Prostate gland (tissue), 2 donors: ENCODE results near the gene ZNF718. TPM values are rescaled to one million over a fixed set of nuclear protein-coding genes. Genes with fewer than 3 reads are reported as not detected.
"Not testable (repeated sequence)": the region's sequence is repeated elsewhere in the genome, so short reads cannot be mapped to it uniquely, and the experiment has no call there.

Source experiments
- DNase-seq: peaks from one replicate; pipeline ENCODE4 v3.0.0-alpha.2; 2019; ENCODE audit warnings: low spot score
- H3K27ac ChIP-seq, 2 donors: fragments of 200-600 bp; sonication (generic); 2 replicates each; pipeline ENCODE4 v1.5.1; 2017 to 2019
- H3K27me3 ChIP-seq: fragments of 200-600 bp; sonication (generic); replicated peaks from 2 replicates; pipeline ENCODE4 v1.5.1; 2019; ENCODE audit not compliant: insufficient read depth
- H3K36me3 ChIP-seq, 2 donors: fragments of 200-600 bp; sonication (generic); 1 replicate in 1 of 2; 2 replicates in 1 of 2; pipeline versions ENCODE4 v1.5.1 to v1.8.1; 2017 to 2019
- H3K4me1 ChIP-seq: fragments of 200-600 bp; sonication (generic); replicated peaks from 2 replicates; pipeline ENCODE4 v1.5.1; 2019
- H3K4me3 ChIP-seq, 2 donors: fragments of 200-600 bp; sonication (generic); 2 replicates each; pipeline ENCODE4 v1.5.1; 2017 to 2019
- H3K9me3 ChIP-seq: fragments of 200-600 bp; sonication (generic); 2 replicates; pipeline ENCODE4 v1.5.1; 2017
- POLR2A ChIP-seq: fragments of 450-650 bp; IDR thresholded peaks from one replicate; pipeline ENCODE4 v1.6.1; 2016; ENCODE audit warnings: antibody characterized with exemption, mild to moderate bottlenecking
- POLR2AphosphoS5 ChIP-seq: sonication (generic); formaldehyde crosslinking; IDR thresholded peaks from one replicate; pipeline ENCODE4 v1.6.1; 2017; ENCODE audit warnings: antibody characterized with exemption
- WGBS: methylation state at CpG from one replicate; pipeline ENCODE4 v1.1.5; 2018; 5-methylcytosine and 5-hydroxymethylcytosine counted together
- intact Hi-C: fragments of 100-400 bp; cut with DNase I; formaldehyde crosslinking; loops from one replicate; pipeline ENCODE4 v1.14.2; 2022
- total RNA-seq, 2 donors: library from RNA; depleted of rRNA; stranded (reverse); fragments of >200 nt; gene quantifications; one replicate each; pipeline ENCODE4 v1.1.0, GENCODE V29; 2016
- TF ChIP-seq, protein P1 (sequence below), 4 experiments: fragments of 200-600 bp in 2 of 4; fragments of 450-650 bp in 2 of 4; sonication (generic) in 2 of 4; IDR thresholded peaks; 1 replicate in 3 of 4; 2 replicates in 1 of 4; pipeline ENCODE4 v1.5.1; 2016 to 2019; ENCODE audit warnings: antibody characterized with exemption in 4 of 4, mild to moderate bottlenecking in 2 of 4, moderate library complexity in 2 of 4

Gene ZNF718
- total RNA-seq, 2 donors from 2014 or later: 13.0 to 13.7 TPM

DNA sequence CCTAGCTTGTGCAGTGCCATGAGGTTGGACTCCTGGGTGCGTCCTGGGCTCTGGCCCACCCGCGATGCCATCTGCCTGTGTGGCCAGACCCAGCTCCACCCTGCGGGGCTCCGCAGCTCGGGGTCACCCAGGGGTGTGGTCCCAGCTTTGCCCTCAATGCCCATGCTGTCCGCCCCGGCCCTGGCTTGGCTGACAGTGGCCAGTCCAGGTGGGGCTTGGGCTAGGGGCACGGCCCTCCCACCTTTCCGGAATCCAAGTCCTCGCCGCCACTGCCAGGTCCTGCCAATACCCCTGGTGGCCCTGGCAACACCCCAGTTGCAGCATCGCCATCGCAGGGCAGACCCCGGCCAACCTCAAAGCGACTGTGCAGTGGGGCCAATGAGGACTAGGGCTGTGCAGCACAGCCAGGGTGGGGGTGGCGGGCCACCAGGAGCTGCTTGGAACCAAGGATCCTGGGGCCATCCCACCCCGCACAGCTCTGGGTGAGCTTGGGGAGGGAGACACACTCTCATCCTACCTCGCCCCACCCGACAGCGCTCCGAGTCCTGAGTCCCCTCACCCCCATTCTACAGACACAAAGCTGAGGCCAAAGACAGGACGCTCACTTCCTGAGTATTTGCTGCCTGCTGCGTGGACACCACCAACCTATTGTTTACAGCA, 80.9 kb downstream of the ZNF718 start:
- H3K4me1 ChIP-seq: no peaks in the 10 kb centered on the region
- H3K9me3 ChIP-seq: no peaks in the 10 kb centered on the region
- no peak overlapping the region for H3K27ac ChIP-seq
- H3K36me3 ChIP-seq: no peaks in the 10 kb centered on the region
- H3K4me3 ChIP-seq: no peak overlapping the region
- DNase-seq: no peak
- H3K27me3 ChIP-seq: no peaks in the 10 kb centered on the region
- TF ChIP-seq POLR2AphosphoS5 (no peak), POLR2A (no peak)
- intact Hi-C loops: no loop called here
- 92% methylated on average over 22 of the region's 24 CpGs for WGBS

DNA sequence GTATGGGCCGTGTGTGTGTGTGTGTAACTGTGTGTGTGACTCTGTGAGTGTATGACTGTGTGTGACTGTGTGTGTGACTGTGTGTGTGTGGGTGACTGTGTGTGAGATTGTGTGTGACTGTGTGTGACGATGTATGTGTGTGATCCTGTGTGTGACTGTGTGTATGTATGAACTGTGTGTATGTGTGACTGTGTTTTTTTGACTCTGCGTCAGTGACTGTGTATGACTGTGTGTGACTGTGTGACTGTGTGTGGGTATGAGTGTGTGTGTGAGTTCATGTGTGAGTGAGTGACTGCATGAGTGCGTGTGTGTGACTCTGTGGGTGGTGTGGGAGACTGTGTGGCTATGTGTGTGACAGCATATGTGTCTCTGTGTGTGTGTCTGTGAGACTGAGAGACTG, 81.8 kb downstream of the ZNF718 start:
- Histone ChIP-seq H3K4me1 (no peaks in the 10 kb centered on the region), H3K27ac (no peak overlapping the region), H3K9me3 (no peaks in the 10 kb centered on the region), H3K4me3 (no peak overlapping the region), H3K27me3 (no peaks in the 10 kb centered on the region), H3K36me3 (no peaks in the 10 kb centered on the region)
- no peak for TF ChIP-seq POLR2A
- no peak for DNase-seq
- WGBS: 92% methylated on average over 4 of the region's 4 CpGs
- intact Hi-C loops: no loop called here

GRCh38 chr4:208416-209096, 84.3 kb downstream of the ZNF718 start:
- H3K9me3 ChIP-seq, H3K27ac ChIP-seq, H3K4me1 ChIP-seq, H3K36me3 ChIP-seq, H3K4me3 ChIP-seq, H3K27me3 ChIP-seq, intact Hi-C loops, DNase-seq: not testable (repeated sequence)
- 53% methylated on average over 3 of the region's 3 CpGs for WGBS

- TF ChIP-seq POLR2AphosphoS5 (no peak), POLR2A (no peak)
- TF ChIP-seq, protein P1, sequence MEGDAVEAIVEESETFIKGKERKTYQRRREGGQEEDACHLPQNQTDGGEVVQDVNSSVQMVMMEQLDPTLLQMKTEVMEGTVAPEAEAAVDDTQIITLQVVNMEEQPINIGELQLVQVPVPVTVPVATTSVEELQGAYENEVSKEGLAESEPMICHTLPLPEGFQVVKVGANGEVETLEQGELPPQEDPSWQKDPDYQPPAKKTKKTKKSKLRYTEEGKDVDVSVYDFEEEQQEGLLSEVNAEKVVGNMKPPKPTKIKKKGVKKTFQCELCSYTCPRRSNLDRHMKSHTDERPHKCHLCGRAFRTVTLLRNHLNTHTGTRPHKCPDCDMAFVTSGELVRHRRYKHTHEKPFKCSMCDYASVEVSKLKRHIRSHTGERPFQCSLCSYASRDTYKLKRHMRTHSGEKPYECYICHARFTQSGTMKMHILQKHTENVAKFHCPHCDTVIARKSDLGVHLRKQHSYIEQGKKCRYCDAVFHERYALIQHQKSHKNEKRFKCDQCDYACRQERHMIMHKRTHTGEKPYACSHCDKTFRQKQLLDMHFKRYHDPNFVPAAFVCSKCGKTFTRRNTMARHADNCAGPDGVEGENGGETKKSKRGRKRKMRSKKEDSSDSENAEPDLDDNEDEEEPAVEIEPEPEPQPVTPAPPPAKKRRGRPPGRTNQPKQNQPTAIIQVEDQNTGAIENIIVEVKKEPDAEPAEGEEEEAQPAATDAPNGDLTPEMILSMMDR (IDR thresholded peaks at IDR 0.05): no peak
- no peak for DNase-seq
- intact Hi-C loops: loop anchor here (5.0 kb wide), 1 partner anchor 89 kb away; the partner anchor contains the start of gene ZNF718
These were observed 86.8 kb downstream of the ZNF718 start for GRCh38 chr4:211033-211511.

GRCh38 chr4:212438-213188, 88.3 kb downstream of the ZNF718 start:
- H3K36me3 ChIP-seq: no peaks in the 10 kb centered on the region
- peak overlapping the region; percentile 34 to 42 for H3K4me3 ChIP-seq
- intact Hi-C loops: loop anchor here (5.0 kb wide), 1 partner anchor 90 kb away; the partner anchor contains the start of gene ZNF718
- H3K27me3 ChIP-seq: no peaks in the 10 kb centered on the region
- H3K4me1 ChIP-seq: no peaks in the 10 kb centered on the region
- WGBS: 11% methylated on average over 33 of the region's 57 CpGs
- no peaks in the 10 kb centered on the region for H3K9me3 ChIP-seq
- peak overlapping the region; percentile 53 to 65 for H3K27ac ChIP-seq
- TF ChIP-seq, protein P1 (IDR thresholded peaks at IDR 0.05): no peak
- peak; percentile 55 for TF ChIP-seq POLR2AphosphoS5
- no peak for TF ChIP-seq POLR2A
- DNase-seq: peak; percentile 52

More at GRCh38 chr4:211033-211511, 86.8 kb downstream of the ZNF718 start:
- WGBS: 91% methylated on average over 8 of the region's 8 CpGs
- no peaks in the 10 kb centered on the region for H3K36me3 ChIP-seq
- no peaks in the 10 kb centered on the region for H3K27me3 ChIP-seq
- H3K27ac ChIP-seq: no peak overlapping the region
- H3K4me3 ChIP-seq: no peak overlapping the region
- no peaks in the 10 kb centered on the region for H3K9me3 ChIP-seq
- H3K4me1 ChIP-seq: no peaks in the 10 kb centered on the region

DNA sequence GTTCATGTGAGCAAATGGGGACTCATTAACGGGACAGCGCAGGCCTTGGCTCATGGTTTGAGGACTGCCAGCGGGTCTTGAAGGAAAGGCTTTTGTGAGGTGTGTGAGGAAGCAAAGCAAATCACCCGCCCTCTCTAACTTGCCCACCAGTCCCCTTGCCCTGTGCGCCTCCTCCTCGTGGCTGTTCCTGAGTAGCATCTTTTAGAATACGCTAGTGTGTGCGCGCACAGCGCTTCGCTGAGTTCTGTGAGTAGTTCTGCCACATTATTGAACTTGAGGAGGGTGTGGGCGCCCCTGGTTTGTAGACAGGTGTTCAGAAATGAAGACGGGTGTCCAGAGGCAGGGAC, 88.9 kb downstream of the ZNF718 start:
- H3K27me3 ChIP-seq, H3K36me3 ChIP-seq, H3K9me3 ChIP-seq, H3K4me1 ChIP-seq, DNase-seq: not testable (repeated sequence)
- intact Hi-C loops: loop anchor here (5.0 kb wide), 1 partner anchor 91 kb away; the partner anchor contains the start of gene ZNF718
- H3K4me3 ChIP-seq: peak overlapping the region; percentile 34 to 42
- WGBS: 10% methylated on average over 10 of the region's 13 CpGs
- H3K27ac ChIP-seq: peak overlapping the region in 1 of 2 donors; percentile 65

Other genes with a start within 250 kb of the ZNF718 start
- gene ZNF595, start 71.2 kb upstream of the ZNF718 start, total RNA-seq: 10 to 100 TPM; 14.1 to 83.6 TPM
- gene ZNF732, start 181.0 kb downstream of the ZNF718 start, total RNA-seq: 1 to 10 TPM in 1 of 2 donors, under 1 TPM in 1; 0.14 to 2.3 TPM
- 10 to 100 TPM; 17.2 to 32.2 TPM for gene ZNF141, start 213.3 kb downstream of the ZNF718 start, total RNA-seq